ENCODE data around the gene AMBN. TPM values are rescaled to one million over a fixed set of nuclear protein-coding genes. Genes with fewer than 3 reads are reported as not detected.
A peak's percentile ranks its signal among the peaks of the same experiment; 100 is the strongest.
"Not testable (repeated sequence)": the region's sequence is repeated elsewhere in the genome, so short reads cannot be mapped to it uniquely, and the experiment has no call there.

The AMBN gene
- polyA plus RNA-seq, 6 donors from 2014 or later: not detected

- H3K4me3 Mint-ChIP-seq: no peak overlapping the region
- H3K27ac Mint-ChIP-seq: no peak overlapping the region
- no peak for DNase-seq
- H3K27me3 Mint-ChIP-seq: no peaks in the 10 kb centered on the region
- no peak for ATAC-seq (ENCODE audit: low read depth in 2 of 2)
- H3K9me3 Mint-ChIP-seq: peaks cover 0 to 5% (median 0%) of the 10 kb centered on the region in 7 donors
- no peaks in the 10 kb centered on the region for H3K36me3 Mint-ChIP-seq
- peaks cover 0 to 15% (median 13%) of the 10 kb centered on the region in 3 donors for H3K4me1 Mint-ChIP-seq
These were observed 27.7 kb downstream of the AMBN start for GRCh38 chr4:70619778-70620177.

GRCh38 chr4:70623323-70623722 is 31.3 kb downstream of the AMBN start:
- ATAC-seq (ENCODE audit: low read depth in 2 of 2): no peak
- Mint-ChIP-seq H3K4me3 (no peak overlapping the region), H3K27ac (no peak overlapping the region), H3K36me3 (no peaks in the 10 kb centered on the region), H3K4me1 (peaks cover 0 to 4% (median 0%) of the 10 kb centered on the region in 3 donors), H3K9me3 (peaks cover 0 to 3% (median 0%) of the 10 kb centered on the region in 7 donors), H3K27me3 (no peaks in the 10 kb centered on the region)
- no peak for DNase-seq

- Mint-ChIP-seq H3K27me3 (no peaks in the 10 kb centered on the region), H3K27ac (no peak overlapping the region), H3K9me3 (no peaks in the 10 kb centered on the region), H3K36me3 (no peaks in the 10 kb centered on the region), H3K4me3 (no peak overlapping the region), H3K4me1 (peaks cover 0 to 4% (median 0%) of the 10 kb centered on the region in 3 donors)
- no peak for ATAC-seq (ENCODE audit: low read depth in 2 of 2)
- no peak for DNase-seq
These were observed 32.3 kb downstream of the AMBN start for GRCh38 chr4:70624226-70624793.

GRCh38 chr4:70627620-70628019 is 35.6 kb downstream of the AMBN start:
- Mint-ChIP-seq H3K4me3 (no peak overlapping the region), H3K4me1 (peaks cover 0 to 4% (median 0%) of the 10 kb centered on the region in 3 donors), H3K36me3 (no peaks in the 10 kb centered on the region), H3K27me3 (no peaks in the 10 kb centered on the region), H3K9me3 (no peaks in the 10 kb centered on the region), H3K27ac (no peak overlapping the region)
- DNase-seq: no peak
- ATAC-seq (ENCODE audit: low read depth in 2 of 2): no peak

GRCh38 chr4:70628444-70628843 is 36.4 kb downstream of the AMBN start, which contains the start of gene ENAM:
ENAM (plus strand) TSS chr4:70628744; CDS start chr4:70629501, 757 bp downstream.
- H3K9me3 Mint-ChIP-seq: no peaks in the 10 kb centered on the region
- H3K27ac Mint-ChIP-seq: no peak within 1 kb of the TSS
- H3K36me3 Mint-ChIP-seq: no peaks in the 10 kb centered on the region
- peaks cover 0 to under 1% (median 0%) of the 10 kb centered on the region in 3 donors for H3K4me1 Mint-ChIP-seq
- no peaks in the 10 kb centered on the region for H3K27me3 Mint-ChIP-seq
- H3K4me3 Mint-ChIP-seq: no peak within 1 kb of the TSS
- DNase-seq (no peak), ATAC-seq (ENCODE audit: low read depth in 2 of 2) (no peak)

GRCh38 chr4:70629469-70630090 is 37.5 kb downstream of the AMBN start:
- H3K9me3 Mint-ChIP-seq: no peaks in the 10 kb centered on the region
- H3K27ac Mint-ChIP-seq: no peak overlapping the region
- no peaks in the 10 kb centered on the region for H3K4me1 Mint-ChIP-seq
- no peaks in the 10 kb centered on the region for H3K36me3 Mint-ChIP-seq
- no peak overlapping the region for H3K4me3 Mint-ChIP-seq
- no peak for ATAC-seq (ENCODE audit: low read depth in 2 of 2)
- no peaks in the 10 kb centered on the region for H3K27me3 Mint-ChIP-seq
- no peak for DNase-seq

GRCh38 chr4:70630162-70630561 is 38.1 kb downstream of the AMBN start:
- Mint-ChIP-seq H3K9me3 (no peaks in the 10 kb centered on the region), H3K27me3 (no peaks in the 10 kb centered on the region), H3K4me1 (no peaks in the 10 kb centered on the region), H3K36me3 (no peaks in the 10 kb centered on the region), H3K4me3 (no peak overlapping the region), H3K27ac (no peak overlapping the region)
- ATAC-seq (ENCODE audit: low read depth in 2 of 2) (no peak), DNase-seq (no peak)

GRCh38 chr4:70632028-70632427 is 40.0 kb downstream of the AMBN start:
- Mint-ChIP-seq H3K9me3 (no peaks in the 10 kb centered on the region), H3K36me3 (no peaks in the 10 kb centered on the region), H3K4me1 (peaks cover 0 to under 1% (median 0%) of the 10 kb centered on the region in 3 donors), H3K27me3 (no peaks in the 10 kb centered on the region), H3K4me3 (no peak overlapping the region), H3K27ac (peak overlapping the region in 1 of 6 donors; percentile 37)
- DNase-seq (no peak), ATAC-seq (ENCODE audit: low read depth in 2 of 2) (no peak)

- ATAC-seq (ENCODE audit: low read depth in 2 of 2): no peak
- peaks cover 0 to 10% (median 0%) of the 10 kb centered on the region in 3 donors for H3K4me1 Mint-ChIP-seq
- no peaks in the 10 kb centered on the region for H3K9me3 Mint-ChIP-seq
- H3K4me3 Mint-ChIP-seq: no peak overlapping the region
- no peaks in the 10 kb centered on the region for H3K36me3 Mint-ChIP-seq
- H3K27ac Mint-ChIP-seq: peak overlapping the region in 3 of 6 donors; percentile 28 to 80 (median 42)
- DNase-seq: no peak
- H3K27me3 Mint-ChIP-seq: no peaks in the 10 kb centered on the region
These were observed 42.4 kb downstream of the AMBN start for GRCh38 chr4:70634482-70634881.

GRCh38 chr4:70637239-70637913 is 45.3 kb downstream of the AMBN start:
- no peak for DNase-seq
- ATAC-seq (ENCODE audit: low read depth in 2 of 2): no peak
- peaks cover 0 to 10% (median 0%) of the 10 kb centered on the region in 3 donors for H3K4me1 Mint-ChIP-seq
- H3K27me3 Mint-ChIP-seq: no peaks in the 10 kb centered on the region
- H3K4me3 Mint-ChIP-seq: no peak overlapping the region
- no peak overlapping the region for H3K27ac Mint-ChIP-seq
- no peaks in the 10 kb centered on the region for H3K9me3 Mint-ChIP-seq
- no peaks in the 10 kb centered on the region for H3K36me3 Mint-ChIP-seq

- no peaks in the 10 kb centered on the region for H3K9me3 Mint-ChIP-seq
- H3K4me3 Mint-ChIP-seq: no peak overlapping the region
- DNase-seq (no peak), ATAC-seq (ENCODE audit: low read depth in 2 of 2) (no peak)
- H3K27me3 Mint-ChIP-seq: no peaks in the 10 kb centered on the region
- H3K27ac Mint-ChIP-seq: no peak overlapping the region
- peaks cover 0 to 10% (median 0%) of the 10 kb centered on the region in 3 donors for H3K4me1 Mint-ChIP-seq
- H3K36me3 Mint-ChIP-seq: no peaks in the 10 kb centered on the region
These were observed 48.1 kb downstream of the AMBN start for GRCh38 chr4:70640192-70640591.

- H3K4me1 Mint-ChIP-seq: peaks cover 0 to 10% (median 3%) of the 10 kb centered on the region in 3 donors
- not testable (repeated sequence) for DNase-seq; H3K4me3 Mint-ChIP-seq; ATAC-seq (ENCODE audit: low read depth in 2 of 2); H3K27me3 Mint-ChIP-seq; H3K36me3 Mint-ChIP-seq; H3K9me3 Mint-ChIP-seq
- H3K27ac Mint-ChIP-seq: peak overlapping the region in 3 of 6 donors; percentile 45 to 90 (median 84)
These were observed 58.7 kb downstream of the AMBN start for GRCh38 chr4:70650741-70651140.

GRCh38 chr4:70651864-70652506 is 59.9 kb downstream of the AMBN start:
- DNase-seq (no peak), ATAC-seq (ENCODE audit: low read depth in 2 of 2) (peak; percentile 30 to 51)
- Mint-ChIP-seq H3K27me3 (no peaks in the 10 kb centered on the region), H3K27ac (peak overlapping the region in 1 of 6 donors; percentile 47), H3K4me1 (peaks cover 0 to 10% (median 3%) of the 10 kb centered on the region in 3 donors), H3K4me3 (no peak overlapping the region), H3K36me3 (no peaks in the 10 kb centered on the region), H3K9me3 (no peaks in the 10 kb centered on the region)
